Hematopoietic multipotent progenitor cell (in vitro differentiated cells): Measurements from ENCODE around the gene LRPPRC. TPM values are rescaled to one million over a fixed set of nuclear protein-coding genes. Genes with fewer than 3 reads are reported as not detected.
"Not testable (repeated sequence)": the region's sequence is repeated elsewhere in the genome, so short reads cannot be mapped to it uniquely, and the experiment has no call there.

Experiments
- DNase-seq, 3 donors: peaks; one replicate each; pipeline ENCODE4 v3.0.0-alpha.2; 2011 to 2015; ENCODE audit warnings: low read depth in 2 of 3, low spot score in 2 of 3
- total RNA-seq: library from RNA; depleted of rRNA; stranded (reverse); fragments of >200 nt; gene quantifications from one replicate; pipeline ENCODE4 v1.2.3, GENCODE V29; 2012

Gene LRPPRC
- 24.8 TPM for total RNA-seq

- peak; percentile 83 to 98 (median 94) for DNase-seq
Observed at GRCh38 chr2:43995733-43996533, at the start of gene LRPPRC. LRPPRC (minus strand) TSS chr2:43995989; CDS start chr2:43995947, 42 bp downstream.

- DNase-seq, result no peak
Observed at GRCh38 chr2:44045061-44045460, 49.3 kb upstream of the LRPPRC start.

- peak; percentile 34 to 90 (median 84) for DNase-seq
Observed at GRCh38 chr2:44044281-44044720, 48.5 kb upstream of the LRPPRC start.

- DNase-seq, result no peak
Observed at GRCh38 chr2:44040365-44040764, 44.6 kb upstream of the LRPPRC start.

GRCh38 chr2:44038277-44038676 is 42.5 kb upstream of the LRPPRC start:
- no peak for DNase-seq

GRCh38 chr2:44037221-44037620 is 41.4 kb upstream of the LRPPRC start:
- DNase-seq, result no peak

GRCh38 chr2:44033947-44034346 is 38.2 kb upstream of the LRPPRC start:
- DNase-seq, result no peak

- not testable (repeated sequence) for DNase-seq
Observed at GRCh38 chr2:44027076-44027475, 31.3 kb upstream of the LRPPRC start.

GRCh38 chr2:44016282-44016681 is 20.5 kb upstream of the LRPPRC start:
- DNase-seq, result peak in 2 of 3 donors; percentile 48 to 72

- no peak for DNase-seq
Observed at GRCh38 chr2:44015239-44015638, 19.4 kb upstream of the LRPPRC start.

- DNase-seq, result not testable (repeated sequence)
Observed at GRCh38 chr2:44013205-44013604, 17.4 kb upstream of the LRPPRC start.

- DNase-seq, result no peak
Observed at GRCh38 chr2:44010266-44010665, 14.5 kb upstream of the LRPPRC start.

GRCh38 chr2:44009136-44009735 is 13.4 kb upstream of the LRPPRC start:
- DNase-seq, result no peak

- no peak for DNase-seq
Observed at GRCh38 chr2:44005846-44006245, 10.1 kb upstream of the LRPPRC start.

GRCh38 chr2:44004735-44005602 is 9.2 kb upstream of the LRPPRC start:
- peak in 1 of 3 donors; percentile 25 for DNase-seq

GRCh38 chr2:44001716-44002115 is 5.9 kb upstream of the LRPPRC start:
- DNase-seq, result no peak

- DNase-seq, result no peak
Observed at GRCh38 chr2:43998263-43998662, 2.5 kb upstream of the LRPPRC start.

- no peak for DNase-seq
Observed at GRCh38 chr2:43993437-43993836, 2.4 kb downstream of the LRPPRC start.

GRCh38 chr2:43989545-43989944 is 6.2 kb downstream of the LRPPRC start:
- no peak for DNase-seq

- DNase-seq, result no peak
Observed at GRCh38 chr2:43986600-43986999, 9.2 kb downstream of the LRPPRC start.

- DNase-seq, result no peak
Observed at GRCh38 chr2:43985359-43985758, 10.4 kb downstream of the LRPPRC start.
